ENCODE data around the gene TSFM. TPM values are rescaled to one million over a fixed set of nuclear protein-coding genes. Genes with fewer than 3 reads are reported as not detected.

The TSFM gene
- total RNA-seq, 5 donors from 2014 or later (not counting 1 experiment from before 2014, with no cell fraction given): 15.5 to 21.5 (median 20.2) TPM

DNA sequence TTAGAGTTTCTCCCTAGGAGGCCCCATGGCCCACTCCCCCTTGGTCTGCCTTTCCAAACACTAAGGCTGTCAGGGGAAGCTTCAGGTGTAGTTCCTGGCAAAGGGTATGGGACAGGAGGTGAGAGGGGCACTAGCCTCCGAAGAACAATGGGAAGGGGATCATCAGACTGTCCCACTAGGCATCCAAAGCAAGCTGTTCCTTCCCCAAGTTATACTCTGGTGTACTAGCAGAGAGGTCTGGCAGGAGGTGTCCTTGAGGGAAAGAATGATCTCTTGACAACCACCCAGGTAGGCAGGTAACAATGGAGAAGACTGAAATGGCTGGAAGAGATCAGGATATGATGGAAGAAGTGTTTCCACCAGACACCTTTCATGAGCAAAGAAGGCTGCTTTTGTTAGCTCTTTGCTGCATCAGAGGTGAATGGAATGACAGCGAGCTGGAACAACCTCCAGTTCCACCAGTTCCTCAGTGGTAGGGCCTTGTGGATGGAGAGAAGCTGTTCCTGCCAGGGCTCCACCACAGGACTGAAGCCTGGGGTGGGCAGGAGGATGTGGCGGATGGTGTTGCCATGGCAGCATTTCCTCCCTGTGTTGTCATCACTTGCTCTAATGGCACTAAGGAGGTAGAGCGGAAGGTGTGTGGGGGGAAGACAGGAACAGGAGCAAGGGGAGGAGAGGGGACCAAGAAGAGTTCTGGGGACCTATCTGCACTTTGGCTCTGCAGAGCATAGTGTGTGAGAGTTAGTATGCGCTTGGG lies 41.8 kb upstream of the TSFM start:
- H3K27ac ChIP-seq (ENCODE audit: low read length): peak overlapping the region; percentile 84
- no peaks in the 10 kb centered on the region for H3K9me3 ChIP-seq
- H3K4me1 Mint-ChIP-seq: peaks cover 59 to 67% (median 62%) of the 10 kb centered on the region in 3 donors
- ChIA-PET POLR2A (interaction anchor here in 1 of 2 donors (1.4 kb wide), 1 partner anchor 9 kb away, joined by 3 read pairs; no protein-coding TSS in a partner anchor), CTCF (interaction anchor here (0.6 to 2.0 kb wide), 8 partner anchors 11 to 475 kb away, joined by 3 to 10 read pairs (median 4); partner anchors contain the start of genes B4GALNT1 (in 1 of the 2), CDK4 (in 1 of the 2) and OS9 (in 1 of the 2))
- H3K9me3 Mint-ChIP-seq: no peaks in the 10 kb centered on the region
- peaks cover 11% of the 10 kb centered on the region for H3K36me3 Mint-ChIP-seq
- H3K4me3 Mint-ChIP-seq: peak overlapping the region; percentile 82 to 92 (median 82)
- peak overlapping the region; percentile 79 to 94 for H3K27ac Mint-ChIP-seq
- DNase-seq: peak; percentile 55 to 92 (median 83)
- peak overlapping the region; percentile 67 to 69 for H3K4me3 ChIP-seq (ENCODE audit: control insufficient read depth in 1 of 2, extremely low read depth in 1 of 2, low read length in 1 of 2)
- peaks cover 37 to 72% of the 10 kb centered on the region in 2 experiments for H3K4me1 ChIP-seq (ENCODE audit: control insufficient read depth in 1 of 2, extremely low read depth in 1 of 2, insufficient read depth in 2 of 2, low read length in 2 of 2)
- no peaks in the 10 kb centered on the region for H3K27me3 ChIP-seq (replicated peaks in 1 of 2; ENCODE audit: control insufficient read depth in 2 of 2, extremely low read depth in 1 of 2, insufficient read depth in 2 of 2, low read length in 1 of 2)
- ATAC-seq (replicated peaks in 1 of 4): peak; percentile 69 to 75 (median 72)
- H3K27me3 Mint-ChIP-seq: no peaks in the 10 kb centered on the region
- 0% methylated on average over 3 of the region's 5 CpGs for WGBS (ENCODE audit: insufficient coverage)
- H3K36me3 ChIP-seq (ENCODE audit: control insufficient read depth in 2 of 2, extremely low read depth in 1 of 2, insufficient read depth in 1 of 2, low read length in 1 of 2): peaks cover 4 to 31% of the 10 kb centered on the region in 2 donors

DNA sequence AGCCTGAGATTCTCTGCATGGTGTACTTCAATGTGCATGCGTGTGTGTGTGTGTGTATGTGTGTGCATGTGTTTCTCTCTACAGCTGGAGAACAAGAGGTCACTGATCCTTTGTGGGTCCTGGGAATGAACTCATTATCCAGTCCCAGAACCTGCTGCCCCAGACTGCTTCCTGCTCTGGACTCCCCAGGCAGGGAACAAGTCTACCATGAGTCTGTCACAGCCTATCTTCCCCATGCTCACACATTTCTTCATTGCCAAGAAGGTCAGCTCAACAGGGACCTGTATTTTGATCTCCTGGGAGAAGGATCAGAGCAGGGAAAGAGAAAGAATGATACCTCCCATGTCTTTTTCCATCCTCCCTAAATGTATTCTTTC lies 41.2 kb upstream of the TSFM start:
- ATAC-seq (replicated peaks in 1 of 4) (no peak), DNase-seq (no peak)
- WGBS (ENCODE audit: insufficient coverage): no CpG with 5 or more reads among the region's 1 CpG
- CTCF ChIA-PET: interaction anchor here (0.6 to 2.0 kb wide), 7 partner anchors 11 to 476 kb away, joined by 3 to 10 read pairs (median 6); partner anchors contain the start of genes B4GALNT1 (in 1 of the 2) and CDK4 (in 1 of the 2)
- Histone ChIP-seq H3K4me3 (ENCODE audit: control insufficient read depth in 1 of 2, extremely low read depth in 1 of 2, low read length in 1 of 2) (peak overlapping the region; percentile 67 to 69), H3K36me3 (ENCODE audit: control insufficient read depth in 2 of 2, extremely low read depth in 1 of 2, insufficient read depth in 1 of 2, low read length in 1 of 2) (peaks cover 4 to 28% of the 10 kb centered on the region in 2 donors), H3K27me3 (replicated peaks in 1 of 2; ENCODE audit: control insufficient read depth in 2 of 2, extremely low read depth in 1 of 2, insufficient read depth in 2 of 2, low read length in 1 of 2) (no peaks in the 10 kb centered on the region), H3K27ac (ENCODE audit: low read length) (peak overlapping the region; percentile 84), H3K4me1 (ENCODE audit: control insufficient read depth in 1 of 2, extremely low read depth in 1 of 2, insufficient read depth in 2 of 2, low read length in 2 of 2) (peaks cover 38 to 72% of the 10 kb centered on the region in 2 experiments), H3K9me3 (no peaks in the 10 kb centered on the region)
- Mint-ChIP-seq H3K4me1 (peaks cover 62 to 70% (median 66%) of the 10 kb centered on the region in 3 donors), H3K36me3 (peaks cover 10% of the 10 kb centered on the region), H3K27ac (peak overlapping the region; percentile 79 to 94), H3K9me3 (no peaks in the 10 kb centered on the region), H3K4me3 (peak overlapping the region; percentile 82 to 92 (median 82)), H3K27me3 (no peaks in the 10 kb centered on the region)
- POLR2A ChIA-PET: interaction anchor here in 1 of 2 donors (1.4 kb wide), 1 partner anchor 8 kb away, joined by 3 read pairs; no protein-coding TSS in a partner anchor

DNA sequence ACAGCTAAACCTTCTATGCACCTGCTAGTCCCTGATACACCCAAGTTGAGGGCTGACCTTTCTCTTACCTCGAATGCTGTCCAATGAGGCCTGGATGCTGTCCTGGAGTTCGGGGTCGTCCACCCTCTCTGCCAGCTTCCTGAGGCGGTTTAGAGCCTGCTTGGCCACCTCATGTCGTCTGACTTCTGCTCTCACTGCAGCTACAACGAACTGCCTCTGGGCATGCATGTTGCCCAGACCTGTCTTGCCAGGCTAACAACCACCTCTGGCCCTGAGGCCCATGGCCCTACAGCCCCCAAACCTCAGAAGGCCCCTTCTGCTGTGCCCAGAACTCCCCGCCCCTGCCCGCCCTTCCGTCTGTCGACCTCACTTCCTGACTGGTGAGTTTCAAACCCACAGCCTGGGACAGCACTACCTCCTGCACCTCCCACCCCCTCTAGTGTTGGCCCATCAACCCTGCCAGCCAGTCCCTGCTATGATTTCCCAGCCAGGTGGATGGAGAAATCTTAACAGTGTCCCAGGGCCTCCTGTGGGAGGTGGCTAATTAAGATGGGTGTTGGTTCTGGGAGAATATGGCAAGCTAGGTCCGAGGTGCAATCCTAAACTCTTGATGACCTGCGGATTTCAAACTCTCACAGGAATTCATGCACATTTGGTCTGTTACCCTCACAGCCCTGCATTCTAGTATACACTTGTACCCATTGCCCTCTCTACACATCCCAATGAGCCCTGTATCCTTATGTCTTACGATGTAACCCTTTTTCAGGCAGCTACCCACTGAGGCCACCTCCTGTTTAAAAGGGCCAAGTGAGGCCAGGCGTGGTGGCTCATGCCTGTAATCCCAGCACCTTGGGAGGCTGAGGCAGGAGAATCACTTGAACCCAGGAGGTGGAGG lies 40.5 kb upstream of the TSFM start:
- Histone ChIP-seq H3K4me3 (ENCODE audit: control insufficient read depth in 1 of 2, extremely low read depth in 1 of 2, low read length in 1 of 2) (peak overlapping the region; percentile 67 to 69), H3K27ac (ENCODE audit: low read length) (peak overlapping the region; percentile 84), H3K36me3 (ENCODE audit: control insufficient read depth in 2 of 2, extremely low read depth in 1 of 2, insufficient read depth in 1 of 2, low read length in 1 of 2) (peaks cover 4 to 22% of the 10 kb centered on the region in 2 donors), H3K4me1 (ENCODE audit: control insufficient read depth in 1 of 2, extremely low read depth in 1 of 2, insufficient read depth in 2 of 2, low read length in 2 of 2) (peaks cover 38 to 66% of the 10 kb centered on the region in 2 experiments), H3K9me3 (no peaks in the 10 kb centered on the region), H3K27me3 (replicated peaks in 1 of 2; ENCODE audit: control insufficient read depth in 2 of 2, extremely low read depth in 1 of 2, insufficient read depth in 2 of 2, low read length in 1 of 2) (no peaks in the 10 kb centered on the region)
- CTCF ChIA-PET: interaction anchor here (0.6 to 2.0 kb wide), 8 partner anchors 10 to 476 kb away, joined by 3 to 10 read pairs (median 6); partner anchors contain the start of genes B4GALNT1 (in 1 of the 2) and CDK4 (in 1 of the 2)
- no peaks in the 10 kb centered on the region for H3K9me3 Mint-ChIP-seq
- H3K27ac Mint-ChIP-seq: peak overlapping the region; percentile 79 to 94
- peak; percentile 56 to 71 (median 67) for ATAC-seq (replicated peaks in 1 of 4)
- peaks cover 8% of the 10 kb centered on the region for H3K36me3 Mint-ChIP-seq
- peak; percentile 47 to 88 (median 73) for DNase-seq
- H3K4me1 Mint-ChIP-seq: peaks cover 58 to 66% (median 62%) of the 10 kb centered on the region in 3 donors
- POLR2A ChIA-PET: interaction anchor here in 1 of 2 donors (1.4 kb wide), 1 partner anchor 8 kb away, joined by 3 read pairs; no protein-coding TSS in a partner anchor
- H3K27me3 Mint-ChIP-seq: no peaks in the 10 kb centered on the region
- peak overlapping the region; percentile 82 to 92 (median 82) for H3K4me3 Mint-ChIP-seq
- 18% methylated on average over 10 of the region's 14 CpGs for WGBS (ENCODE audit: insufficient coverage)

DNA sequence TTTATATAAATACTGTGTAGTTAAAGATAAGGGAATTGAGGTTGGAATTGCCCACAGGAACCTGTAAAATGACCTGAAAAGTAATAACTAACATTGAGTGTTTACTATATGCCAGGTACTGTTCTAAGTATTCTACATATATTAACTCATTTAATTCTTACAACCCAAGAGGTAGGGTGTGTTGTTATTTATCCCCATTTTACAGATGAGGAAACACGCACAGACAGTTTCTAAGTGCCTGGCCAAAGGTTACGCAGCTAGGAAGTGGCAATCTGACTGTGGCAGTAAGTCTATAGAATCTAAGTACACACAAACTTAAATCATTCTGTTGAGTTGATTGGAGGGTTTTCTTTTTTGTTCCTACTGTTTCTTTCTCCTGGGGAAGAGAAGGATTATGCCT lies 38.8 kb upstream of the TSFM start:
- Histone ChIP-seq H3K9me3 (no peaks in the 10 kb centered on the region), H3K4me1 (ENCODE audit: control insufficient read depth in 1 of 2, extremely low read depth in 1 of 2, insufficient read depth in 2 of 2, low read length in 2 of 2) (peaks cover 38 to 58% of the 10 kb centered on the region in 2 experiments), H3K27me3 (replicated peaks in 1 of 2; ENCODE audit: control insufficient read depth in 2 of 2, extremely low read depth in 1 of 2, insufficient read depth in 2 of 2, low read length in 1 of 2) (no peaks in the 10 kb centered on the region), H3K36me3 (ENCODE audit: control insufficient read depth in 2 of 2, extremely low read depth in 1 of 2, insufficient read depth in 1 of 2, low read length in 1 of 2) (peaks cover 4 to 31% of the 10 kb centered on the region in 2 donors), H3K27ac (ENCODE audit: low read length) (peak overlapping the region; percentile 96), H3K4me3 (ENCODE audit: control insufficient read depth in 1 of 2, extremely low read depth in 1 of 2, low read length in 1 of 2) (no peak overlapping the region)
- H3K4me1 Mint-ChIP-seq: peaks cover 58 to 66% (median 62%) of the 10 kb centered on the region in 3 donors
- no peaks in the 10 kb centered on the region for H3K27me3 Mint-ChIP-seq
- peaks cover 15% of the 10 kb centered on the region for H3K36me3 Mint-ChIP-seq
- DNase-seq: no peak
- H3K27ac Mint-ChIP-seq: peak overlapping the region; percentile 96 to 98
- CTCF ChIA-PET: interaction anchor here in 1 of 2 donors (0.9 kb wide), 1 partner anchor 1107 kb away, joined by 5 read pairs; no protein-coding TSS in a partner anchor
- peak overlapping the region; percentile 93 to 97 (median 94) for H3K4me3 Mint-ChIP-seq
- H3K9me3 Mint-ChIP-seq: no peaks in the 10 kb centered on the region
- no CpG with 5 or more reads among the region's 2 CpGs for WGBS (ENCODE audit: insufficient coverage)
- POLR2A ChIA-PET: interaction anchor here in 1 of 2 donors (0.6 kb wide), 1 partner anchor 195 kb away, joined by 5 read pairs; no protein-coding TSS in a partner anchor
- no peak for ATAC-seq (replicated peaks in 1 of 4)

DNA sequence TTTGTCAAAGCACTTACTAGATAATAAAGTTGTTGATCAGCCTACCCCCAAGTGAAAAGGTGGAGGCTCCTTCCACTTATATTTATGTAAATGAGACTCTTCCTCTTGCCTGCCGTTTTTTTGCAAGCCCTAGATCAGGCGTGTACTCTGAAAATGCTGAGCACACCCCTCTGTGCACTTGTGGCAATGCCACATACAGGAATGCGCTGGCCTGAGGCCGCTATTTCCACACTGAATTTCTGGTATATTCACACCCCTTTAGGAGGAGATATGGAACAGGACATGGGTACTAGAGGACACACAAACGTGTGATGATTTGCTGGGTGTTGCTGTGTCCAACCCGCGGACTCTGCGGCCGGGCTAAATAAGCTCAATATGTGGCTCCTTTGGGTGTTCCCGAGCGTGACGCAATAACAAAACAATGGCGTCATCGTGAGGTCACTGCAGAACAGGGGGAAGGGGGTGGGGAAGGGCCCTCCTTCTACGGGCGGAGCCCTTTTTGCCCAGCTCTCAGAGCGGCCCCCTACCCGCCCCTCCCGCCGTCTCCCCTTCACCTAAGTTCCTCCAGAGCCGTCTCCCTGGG lies 38.3 kb upstream of the TSFM start:
- H3K27me3 ChIP-seq (replicated peaks in 1 of 2; ENCODE audit: control insufficient read depth in 2 of 2, extremely low read depth in 1 of 2, insufficient read depth in 2 of 2, low read length in 1 of 2): no peaks in the 10 kb centered on the region
- H3K27ac ChIP-seq (ENCODE audit: low read length): peak overlapping the region; percentile 96
- peaks cover 53 to 61% (median 57%) of the 10 kb centered on the region in 3 donors for H3K4me1 Mint-ChIP-seq
- no peaks in the 10 kb centered on the region for H3K9me3 ChIP-seq
- peak; percentile 8 to 46 (median 14) for ATAC-seq (replicated peaks in 1 of 4)
- peak overlapping the region; percentile 93 to 97 (median 94) for H3K4me3 Mint-ChIP-seq
- POLR2A ChIA-PET: interaction anchor here (0.6 to 1.4 kb wide), 3 partner anchors 10 to 195 kb away, joined by 3 to 5 read pairs (median 4); no protein-coding TSS in a partner anchor
- CTCF ChIA-PET: interaction anchor here (0.7 to 1.8 kb wide), 5 partner anchors 10 to 1188 kb away, joined by 3 to 11 read pairs (median 5); no protein-coding TSS in a partner anchor
- H3K27me3 Mint-ChIP-seq: no peaks in the 10 kb centered on the region
- peak in 32 of 35 experiments; percentile 45 to 86 (median 68) for DNase-seq
- 9% methylated on average over 7 of the region's 21 CpGs for WGBS (ENCODE audit: insufficient coverage)
- H3K27ac Mint-ChIP-seq: peak overlapping the region; percentile 96 to 98
- peaks cover 19% of the 10 kb centered on the region for H3K36me3 Mint-ChIP-seq
- H3K9me3 Mint-ChIP-seq: no peaks in the 10 kb centered on the region
- peaks cover 34 to 52% of the 10 kb centered on the region in 2 experiments for H3K4me1 ChIP-seq (ENCODE audit: control insufficient read depth in 1 of 2, extremely low read depth in 1 of 2, insufficient read depth in 2 of 2, low read length in 2 of 2)
- peaks cover 6 to 34% of the 10 kb centered on the region in 2 donors for H3K36me3 ChIP-seq (ENCODE audit: control insufficient read depth in 2 of 2, extremely low read depth in 1 of 2, insufficient read depth in 1 of 2, low read length in 1 of 2)
- peak overlapping the region; percentile 81 to 96 for H3K4me3 ChIP-seq (ENCODE audit: control insufficient read depth in 1 of 2, extremely low read depth in 1 of 2, low read length in 1 of 2)
